NCI-H69 (cell line): Measurements from ENCODE around the gene RTL3.
"Not testable (repeated sequence)": the region's sequence is repeated elsewhere in the genome, so short reads cannot be mapped to it uniquely, and the experiment has no call there.

Experiments used
- DNase-seq: peaks from one replicate; lab custom pipeline; 2025; lab: John Stamatoyannopoulos, UW

Gene RTL3, protein sequence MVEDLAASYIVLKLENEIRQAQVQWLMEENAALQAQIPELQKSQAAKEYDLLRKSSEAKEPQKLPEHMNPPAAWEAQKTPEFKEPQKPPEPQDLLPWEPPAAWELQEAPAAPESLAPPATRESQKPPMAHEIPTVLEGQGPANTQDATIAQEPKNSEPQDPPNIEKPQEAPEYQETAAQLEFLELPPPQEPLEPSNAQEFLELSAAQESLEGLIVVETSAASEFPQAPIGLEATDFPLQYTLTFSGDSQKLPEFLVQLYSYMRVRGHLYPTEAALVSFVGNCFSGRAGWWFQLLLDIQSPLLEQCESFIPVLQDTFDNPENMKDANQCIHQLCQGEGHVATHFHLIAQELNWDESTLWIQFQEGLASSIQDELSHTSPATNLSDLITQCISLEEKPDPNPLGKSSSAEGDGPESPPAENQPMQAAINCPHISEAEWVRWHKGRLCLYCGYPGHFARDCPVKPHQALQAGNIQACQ

DNA sequence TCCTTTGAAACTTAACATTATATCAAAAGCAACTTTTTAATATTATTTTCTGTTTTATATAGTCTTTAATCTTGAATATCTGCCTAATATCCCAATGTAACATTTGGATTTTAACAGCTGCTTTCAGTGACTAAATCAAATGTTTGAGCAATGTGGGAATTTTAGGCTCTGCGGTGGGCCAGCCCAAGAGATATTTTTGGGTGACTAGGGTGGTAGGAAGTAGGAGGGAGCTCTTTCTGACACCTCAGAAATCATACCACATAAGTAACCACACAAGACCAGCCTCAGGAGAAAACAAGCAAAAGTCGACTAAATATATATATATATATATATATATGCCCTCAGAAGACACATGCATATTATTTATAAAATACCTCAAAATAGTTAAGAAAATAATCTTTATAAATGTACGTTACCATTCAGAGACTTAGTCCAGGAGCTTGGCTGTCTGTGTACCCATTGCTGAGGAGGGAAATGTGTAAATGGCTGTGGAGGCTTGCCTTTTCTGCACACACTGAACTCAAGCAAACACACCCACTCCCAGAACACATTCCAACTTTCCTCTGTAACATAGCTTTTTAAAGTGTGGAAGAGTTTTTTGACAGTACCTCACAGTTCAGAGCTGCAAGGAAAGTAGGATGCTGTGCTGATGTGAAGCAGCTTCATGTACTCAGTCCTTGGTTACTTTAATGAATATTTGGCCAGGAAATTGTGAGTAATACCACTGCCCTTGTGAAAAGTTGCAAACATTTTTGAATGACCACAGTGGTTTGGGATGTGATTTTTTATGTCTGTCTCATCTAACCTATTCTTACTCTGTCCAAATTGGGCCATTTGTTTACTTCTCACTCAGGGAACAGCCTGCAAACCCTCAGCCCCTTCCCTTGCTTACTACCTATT, at the start of gene RTL3:
Gene RTL3, minus strand, starts transcription at position 484 of the 900 bp plus-strand sequence. CDS start 908 bp downstream, outside the sequence.
- no peak for DNase-seq

DNA sequence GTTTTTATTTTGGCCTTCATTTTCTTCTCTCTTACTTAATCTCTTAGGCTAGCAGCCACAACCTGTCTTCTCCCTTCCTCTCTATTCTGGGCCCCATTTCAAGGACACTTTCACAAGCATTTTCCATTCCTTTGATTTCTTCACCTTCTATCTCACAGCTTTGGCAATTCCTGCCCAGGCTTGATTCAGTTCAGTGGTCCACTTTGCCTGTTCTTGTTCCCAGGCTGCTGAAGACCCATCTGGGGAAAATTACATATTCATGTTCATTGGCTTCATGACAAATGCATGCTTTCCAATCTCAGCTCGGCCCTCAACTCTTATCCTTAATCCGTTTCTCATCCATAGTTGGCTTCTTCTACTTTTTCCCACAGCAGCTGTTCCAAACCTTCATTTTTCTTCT, 49.7 kb upstream of the RTL3 start:
- no peak for DNase-seq

DNA sequence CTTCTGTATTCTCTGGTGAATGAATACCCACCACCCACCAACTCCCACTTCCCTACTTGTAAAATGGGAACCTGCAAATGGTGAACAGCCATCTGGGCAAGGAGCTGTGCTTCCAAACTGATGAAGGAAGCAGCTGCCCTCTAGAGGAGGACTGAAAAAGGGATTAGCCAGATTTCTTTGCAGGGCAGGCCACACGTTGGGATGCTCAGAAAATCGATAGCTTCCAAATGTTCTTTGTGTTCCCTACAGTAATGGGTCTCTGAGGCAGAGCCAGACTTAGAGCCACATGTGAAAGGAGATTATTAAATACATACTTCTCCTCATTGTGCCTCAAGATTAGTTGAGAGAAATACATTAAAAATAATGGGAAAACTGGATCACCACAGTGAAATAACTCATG, 49.1 kb upstream of the RTL3 start:
- DNase-seq: no peak

DNA sequence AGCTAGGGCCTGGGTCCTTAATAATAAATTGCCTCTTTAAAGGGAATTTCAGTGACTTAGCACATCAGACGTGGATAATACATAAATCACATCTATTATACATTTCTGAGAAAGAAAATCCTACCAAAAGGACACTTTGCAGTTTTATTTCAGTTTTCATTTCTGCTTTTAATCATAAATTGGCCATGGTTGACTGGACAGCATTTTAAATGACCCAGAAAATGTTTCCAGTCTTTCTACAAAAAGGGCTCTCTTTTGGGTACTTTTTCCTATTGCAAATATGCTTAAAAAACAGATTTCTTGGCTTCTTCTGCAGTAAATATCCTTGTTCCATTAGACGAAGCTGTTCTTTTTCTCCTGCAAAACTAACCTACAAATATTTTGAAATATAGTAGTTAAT, 46.9 kb upstream of the RTL3 start:
- DNase-seq: no peak

DNA sequence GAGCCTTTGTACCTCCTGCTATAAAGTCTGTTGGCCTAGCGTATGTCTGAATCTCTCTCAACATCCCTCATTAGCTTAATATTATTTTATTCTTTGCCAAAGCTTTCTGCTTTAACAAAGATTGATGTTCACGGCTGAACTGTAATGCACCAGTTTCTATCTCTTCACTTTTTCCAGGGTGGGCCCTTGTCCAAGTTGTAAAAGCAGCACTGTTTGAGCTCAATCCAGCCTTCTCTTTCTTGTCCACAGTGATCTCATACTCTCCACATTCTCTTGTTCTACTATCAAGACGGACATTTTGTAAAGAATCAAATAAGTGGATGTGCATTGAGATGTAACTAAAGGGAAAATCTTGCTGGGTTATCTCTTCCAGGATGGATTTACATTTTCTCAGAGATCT, 34.4 kb upstream of the RTL3 start:
- no peak for DNase-seq

DNA sequence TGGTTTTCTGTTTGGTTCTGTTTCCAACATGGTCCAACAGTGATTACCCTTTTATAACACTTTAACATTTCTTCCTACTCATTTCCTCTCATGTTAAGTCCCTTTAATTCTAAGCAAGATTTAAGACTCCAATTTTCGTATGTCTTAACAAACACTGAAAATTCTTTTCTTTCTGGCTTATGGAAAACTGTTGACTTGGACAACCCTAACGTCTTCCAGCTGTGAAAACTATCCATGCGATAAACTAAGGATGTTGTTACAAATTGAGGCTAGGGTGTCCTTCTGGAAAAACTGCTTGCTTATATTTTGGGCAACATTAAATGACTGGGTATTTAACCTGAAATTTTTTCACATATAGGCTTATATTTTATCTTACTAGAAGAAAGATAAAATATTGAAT, 33.9 kb upstream of the RTL3 start:
- no peak for DNase-seq

DNA sequence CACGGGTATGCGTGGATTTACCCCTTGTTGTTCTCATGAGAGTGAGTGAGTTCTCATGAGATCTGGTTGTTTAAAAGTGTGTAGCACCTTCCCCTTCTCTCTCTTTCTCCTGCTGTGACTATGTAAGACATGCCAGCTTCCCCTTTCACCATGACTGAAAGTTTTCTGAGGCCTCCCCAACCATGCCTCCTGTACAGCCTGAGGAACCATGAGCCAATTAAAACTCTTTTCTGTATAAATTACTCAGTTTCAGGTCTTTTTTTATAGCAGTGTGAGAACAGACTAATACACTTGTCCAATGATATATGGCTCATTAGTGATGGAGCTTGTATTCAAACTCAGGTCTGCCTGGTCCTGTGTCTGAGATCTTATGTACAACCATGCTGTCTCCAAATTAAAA, 28.5 kb upstream of the RTL3 start:
- DNase-seq: no peak

DNA sequence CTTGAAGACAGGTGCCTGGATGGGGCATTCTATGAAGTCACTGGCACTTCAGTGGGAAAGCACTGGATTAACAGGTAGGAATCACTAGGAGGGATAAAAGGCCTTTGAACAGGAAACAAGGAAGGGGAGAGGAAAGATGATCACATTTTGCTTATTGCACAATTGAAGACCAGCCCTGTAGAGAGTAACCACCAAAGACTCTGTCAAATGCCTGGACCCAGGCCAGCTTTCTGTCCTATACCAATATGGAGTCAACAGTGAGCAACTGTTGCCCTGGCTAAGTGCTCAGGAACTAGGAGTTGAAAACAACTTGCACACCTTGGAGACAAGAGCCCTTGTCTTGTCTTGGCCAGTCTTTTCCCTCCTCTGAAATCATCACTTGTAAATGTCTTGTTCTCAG, 14.1 kb upstream of the RTL3 start:
- DNase-seq: no peak

DNA sequence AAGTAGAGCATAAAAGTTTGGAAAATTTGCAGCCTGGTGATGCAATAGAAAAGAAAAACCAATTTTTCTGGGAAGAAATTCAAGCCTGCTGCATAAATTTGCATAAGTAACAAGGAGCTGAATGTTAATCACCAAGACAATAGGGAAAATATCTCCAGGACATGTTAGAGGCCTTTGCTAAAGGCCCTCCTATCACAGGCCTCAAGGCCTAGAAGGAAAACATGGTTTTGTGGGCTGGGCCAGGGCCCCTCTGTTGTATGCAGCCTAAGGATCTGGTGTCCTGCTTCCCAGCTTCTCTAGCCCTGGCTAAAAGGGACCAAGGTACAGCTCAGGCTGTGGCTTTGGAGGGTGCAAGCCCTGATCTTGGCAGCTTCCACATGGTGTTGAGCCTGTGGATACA, 6.2 kb upstream of the RTL3 start:
- DNase-seq: no peak

DNA sequence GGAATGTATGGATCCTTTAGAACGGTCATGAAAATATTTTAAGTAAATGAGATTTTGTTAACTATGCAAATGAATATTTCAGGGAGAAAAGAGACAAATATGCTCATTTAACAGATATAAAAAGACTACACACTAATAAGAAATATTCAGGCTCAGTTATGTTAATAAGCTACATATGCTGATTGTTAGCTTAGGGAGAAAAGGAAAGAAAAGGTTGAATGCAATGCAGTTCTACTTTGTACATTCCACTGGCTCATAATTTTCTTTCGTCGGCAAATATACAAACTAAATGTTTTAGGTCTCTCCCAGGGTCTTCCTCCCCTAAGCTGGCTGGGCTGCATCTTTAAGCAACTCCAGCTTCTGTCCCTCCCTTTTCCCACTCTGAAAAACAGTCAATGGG, 2.7 kb upstream of the RTL3 start:
- DNase-seq: no peak

DNA sequence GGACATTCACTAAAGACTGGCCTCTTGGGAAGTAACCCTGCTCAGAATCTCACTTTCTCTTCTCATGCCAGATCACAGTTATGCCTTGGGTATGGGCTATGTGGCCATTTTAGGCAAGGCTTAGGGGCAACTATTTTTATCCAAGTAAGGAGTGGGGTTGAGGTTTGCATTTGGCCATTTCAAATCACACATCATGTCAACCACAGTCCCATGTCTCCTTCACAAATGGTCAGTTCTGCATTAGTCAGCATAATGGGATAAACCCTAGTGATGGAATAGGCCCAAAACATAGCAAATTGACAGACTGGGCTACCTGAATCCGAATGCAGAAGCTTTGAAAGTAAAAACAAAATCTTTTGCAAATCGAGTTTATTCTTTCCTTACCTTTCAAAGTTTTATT, 827 bp upstream of the RTL3 start:
- DNase-seq: no peak

DNA sequence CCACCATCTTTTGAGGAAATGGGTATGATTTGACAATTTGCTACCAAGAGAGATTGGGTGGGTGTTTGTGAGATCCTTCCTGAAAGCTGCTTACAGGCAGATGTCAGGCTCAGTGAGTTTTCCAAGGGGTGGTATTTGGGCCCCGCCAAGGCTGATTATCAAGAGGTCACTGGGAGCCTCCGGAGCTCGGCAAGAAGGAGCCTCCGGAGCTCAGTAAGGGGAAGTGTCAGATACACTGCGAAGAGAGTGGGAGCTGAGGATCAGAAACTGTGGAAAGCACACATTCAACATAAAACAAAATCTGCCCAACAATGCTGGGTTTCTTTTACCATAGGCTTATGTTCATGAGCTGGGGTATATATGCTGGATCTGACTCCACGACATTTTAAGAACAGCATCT, 714 bp downstream of the RTL3 start:
- no peak for DNase-seq

DNA sequence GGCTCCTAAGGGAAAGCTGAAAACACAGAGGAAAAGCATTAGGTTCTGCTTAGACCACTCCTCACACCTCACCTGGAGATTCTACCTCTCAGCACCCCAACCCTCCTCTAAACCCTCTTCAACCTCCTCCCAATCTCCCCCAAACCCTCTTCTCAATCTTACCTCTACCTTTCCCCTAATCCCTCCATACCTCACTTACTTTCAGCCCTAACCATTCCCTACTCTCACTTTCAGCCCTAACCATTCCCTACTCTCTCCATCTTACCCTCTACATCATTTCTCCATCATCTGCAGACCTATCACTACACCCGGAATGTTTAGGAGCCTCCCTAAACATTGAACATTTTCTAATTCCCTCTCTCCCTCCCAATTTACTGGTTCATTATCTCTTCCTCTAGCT, 3.5 kb downstream of the RTL3 start:
- DNase-seq: no peak

DNA sequence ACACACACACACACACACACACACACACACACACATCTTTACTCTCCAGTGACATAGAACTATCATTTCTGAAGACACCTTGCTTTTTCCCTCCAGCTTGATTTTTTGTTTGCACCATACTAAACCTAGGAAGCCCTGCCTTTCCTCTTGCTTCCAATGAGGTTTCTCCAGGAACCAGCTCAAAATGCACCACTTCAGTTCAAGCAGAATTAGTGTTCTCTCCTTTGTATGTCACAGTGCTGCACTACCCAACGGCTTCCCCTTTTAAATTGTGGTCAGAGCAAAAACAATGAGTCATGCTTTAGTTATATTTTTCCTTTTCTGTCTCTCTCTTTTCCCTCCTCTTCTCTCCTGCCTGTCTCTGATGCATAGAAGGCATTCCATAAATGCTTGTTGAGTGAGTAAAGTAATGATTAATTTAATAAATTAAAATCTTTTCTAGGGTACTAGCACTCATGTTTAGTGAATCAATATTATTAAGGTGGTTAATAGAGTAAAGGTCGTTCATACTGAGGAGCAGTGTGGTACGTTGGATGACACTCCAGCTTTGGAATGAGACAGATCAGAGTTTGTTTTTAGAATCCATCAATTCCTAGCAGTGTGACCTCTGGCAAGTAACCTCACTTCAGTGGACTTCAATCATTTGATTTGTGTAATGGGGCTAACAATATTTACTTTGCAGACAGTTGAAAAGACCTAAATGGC, 5.9 kb downstream of the RTL3 start:
- no peak for DNase-seq

DNA sequence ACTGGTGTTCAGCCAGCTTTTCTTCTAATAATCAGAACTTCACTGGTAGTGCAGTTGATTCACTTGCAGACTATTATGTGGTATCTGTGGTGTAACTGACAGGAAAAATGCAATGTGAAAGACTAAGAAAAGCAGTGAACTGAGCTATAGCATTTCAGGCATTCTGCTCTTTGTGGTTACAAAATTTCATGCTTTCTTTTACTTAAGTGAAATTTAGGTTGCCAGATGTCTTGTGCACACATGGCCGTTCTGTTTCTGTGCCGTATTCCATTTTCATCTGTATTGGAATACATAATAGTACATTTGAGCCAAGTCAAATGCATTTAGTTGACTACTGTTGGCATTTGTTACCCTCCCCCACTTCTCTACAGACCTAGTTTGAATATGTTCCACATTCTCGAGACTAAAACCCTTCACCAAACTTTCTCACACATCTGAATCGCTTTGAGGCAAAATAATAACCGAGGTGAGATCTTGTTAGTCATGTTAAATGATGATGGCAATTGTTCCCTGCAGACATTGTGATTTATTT, 8.2 kb downstream of the RTL3 start:
- no peak for DNase-seq

DNA sequence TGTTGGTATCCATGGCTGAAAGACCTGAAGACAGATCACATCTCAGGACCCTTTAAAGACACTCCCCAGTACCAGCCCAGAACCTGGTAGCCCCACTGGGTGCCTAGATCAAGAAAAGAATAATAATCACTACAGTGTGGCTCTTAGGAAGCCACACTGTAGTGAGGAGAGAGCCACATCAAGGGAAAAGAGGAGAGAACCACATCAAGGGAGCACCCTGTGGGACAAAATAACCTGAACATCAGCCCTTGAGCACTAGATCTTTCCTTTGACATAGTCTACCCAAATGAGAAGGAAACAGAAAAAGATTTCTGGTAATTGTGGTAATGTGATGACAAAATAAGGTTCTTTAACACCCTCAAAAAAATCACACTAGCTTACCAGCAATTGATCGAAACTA, 15.3 kb downstream of the RTL3 start:
- no peak for DNase-seq

DNA sequence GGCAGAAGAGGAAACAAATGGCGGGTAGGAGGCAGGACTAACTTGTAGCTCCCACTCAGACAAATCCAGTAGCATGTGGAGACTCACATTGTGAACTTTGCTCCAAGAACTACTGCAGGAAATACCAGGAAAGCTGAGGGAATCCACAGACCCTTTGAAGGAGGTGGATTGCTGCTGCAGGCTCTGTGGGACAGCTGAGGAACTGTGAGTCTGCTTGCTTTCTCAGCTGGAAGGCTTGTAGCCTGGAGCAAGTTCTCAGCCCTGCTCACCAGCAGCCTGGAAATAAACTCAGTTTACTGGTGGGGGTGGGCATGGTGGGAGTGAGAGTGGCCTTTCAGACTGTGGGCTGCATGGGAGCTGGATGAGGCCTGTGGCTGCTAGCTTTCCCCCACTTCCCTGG, 16.0 kb downstream of the RTL3 start:
- DNase-seq: no peak

DNA sequence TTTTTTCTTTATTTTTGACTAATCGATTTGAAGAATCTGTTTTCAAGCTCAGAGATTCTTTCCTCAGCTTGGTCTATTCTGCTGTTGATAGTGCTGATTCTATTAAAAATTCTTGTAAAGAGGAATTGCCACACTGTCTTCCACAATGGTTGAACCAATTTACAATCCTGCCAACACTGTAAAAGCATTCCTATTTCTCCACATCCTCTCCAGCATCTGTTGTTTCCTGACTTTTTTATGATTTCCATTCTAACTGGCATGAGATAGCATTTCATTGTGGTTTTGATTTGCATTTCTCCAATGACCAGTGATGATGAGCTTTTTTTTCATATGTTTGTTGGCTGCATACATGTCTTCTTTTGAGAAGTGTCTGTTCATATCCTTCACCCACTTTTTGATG, 23.0 kb downstream of the RTL3 start:
- not testable (repeated sequence) for DNase-seq

DNA sequence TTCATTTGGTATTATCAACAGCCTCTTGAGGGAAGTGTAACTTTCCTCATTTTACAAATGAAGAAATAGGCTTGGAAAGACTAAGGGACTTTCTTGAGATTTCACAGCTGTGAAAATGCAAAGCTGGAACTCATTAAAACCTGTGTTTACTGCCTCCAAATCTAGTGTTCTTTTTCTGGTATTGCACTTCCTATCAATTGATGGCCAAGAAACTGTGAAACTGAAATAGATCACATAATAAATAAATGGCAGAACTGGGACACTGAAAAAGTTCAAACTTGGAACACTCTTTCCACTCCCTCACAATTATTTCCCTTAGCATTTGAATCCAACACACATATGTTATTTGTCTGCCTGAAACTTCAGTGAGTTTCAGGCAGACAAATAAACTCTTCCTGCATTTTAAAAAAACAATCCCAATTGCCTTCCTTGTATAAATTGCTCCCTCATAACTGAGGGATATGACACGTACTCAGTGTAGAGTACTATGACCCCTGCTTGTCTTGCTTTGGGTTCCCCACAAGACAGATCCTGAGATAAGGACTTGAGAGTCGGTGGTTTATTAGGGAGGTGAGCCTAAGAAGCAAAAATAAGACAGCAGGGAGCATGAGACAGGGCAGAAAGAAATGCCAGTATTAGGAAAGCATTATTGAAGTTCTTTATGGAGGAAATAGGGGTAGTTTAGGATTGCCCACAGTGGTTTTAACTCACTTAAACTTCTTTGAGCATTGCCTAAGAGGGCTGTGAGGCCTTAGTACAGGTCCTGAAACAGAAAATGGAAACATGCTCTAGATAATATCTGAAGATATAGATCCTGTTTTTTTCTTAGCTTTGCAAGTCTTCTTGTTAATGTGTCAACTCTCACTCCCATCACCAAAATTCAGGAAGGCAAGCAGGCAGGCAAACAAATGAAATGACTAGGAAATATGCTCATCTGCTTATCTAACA, 33.9 kb downstream of the RTL3 start:
- DNase-seq: no peak

DNA sequence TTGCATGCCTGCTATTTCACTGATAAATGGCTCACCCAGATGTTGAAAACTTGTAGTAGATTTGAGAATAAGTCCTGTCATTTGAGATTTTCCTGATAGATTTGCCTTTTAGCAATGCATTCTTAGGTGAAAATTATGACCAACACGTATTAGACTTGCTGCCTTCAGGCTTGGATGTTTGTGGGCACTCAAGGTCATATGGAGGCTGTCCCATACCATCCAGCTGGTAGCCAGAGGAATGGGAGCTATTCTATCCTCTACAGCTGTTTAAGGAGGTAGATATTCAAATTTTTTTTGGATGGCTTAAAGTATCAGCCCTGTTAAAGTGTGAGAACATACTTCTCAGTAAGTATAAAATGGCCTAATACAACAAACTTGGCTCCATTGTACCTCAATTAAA, 34.7 kb downstream of the RTL3 start:
- no peak for DNase-seq

DNA sequence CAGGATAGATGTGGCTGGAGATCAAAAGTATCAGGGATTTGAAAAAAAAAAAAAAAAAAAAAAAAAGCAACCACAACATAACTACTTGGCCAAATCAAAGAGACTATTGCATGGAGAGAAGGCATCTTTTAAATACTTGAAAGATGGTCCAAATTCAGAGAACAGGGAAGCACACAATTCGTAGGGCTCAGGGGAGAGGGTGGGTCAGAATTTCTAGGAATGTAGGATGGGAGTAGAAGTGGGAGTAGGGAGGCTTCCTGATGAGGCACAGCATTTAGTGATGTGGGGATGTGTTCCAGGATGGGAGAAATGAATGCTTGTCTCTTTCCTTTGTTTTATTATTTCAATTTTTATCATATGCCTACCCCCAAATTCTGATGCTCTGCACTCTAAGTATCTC, 36.3 kb downstream of the RTL3 start:
- DNase-seq: no peak
